Kidney (tissue), 14 donors: ENCODE results near the gene SSPN. TPM values are rescaled to one million over a fixed set of nuclear protein-coding genes. Genes with fewer than 3 reads are reported as not detected.

Experiments used
- DNase-seq, 5 donors: peaks; one replicate each; pipeline ENCODE4 v3.0.0-alpha.2; 2013 to 2020
- FAIRE-seq: peaks from 2 replicates; lab custom pipeline; 2012; peaks lifted over from hg19 to GRCh38; lab: Jason Lieb, UNC
- H3K27ac ChIP-seq, 2 donors: one replicate each; pipeline ENCODE4 v1.7.0; 2013; ENCODE audit warnings: low read depth in 2 of 2, low read length in 2 of 2, inconsistent platforms in 1 of 2
- H3K27me3 ChIP-seq: one replicate; pipeline ENCODE4 v1.7.1; 2013; ENCODE audit warnings: low read length, inconsistent platforms; ENCODE audit not compliant: control insufficient read depth, insufficient read depth
- H3K36me3 ChIP-seq, 3 donors: one replicate each; pipeline versions ENCODE4 v1.7.0 to v1.7.1; 2013; ENCODE audit warnings: low read length in 3 of 3, control low read depth in 1 of 3, inconsistent platforms in 1 of 3; ENCODE audit not compliant: insufficient read depth in 3 of 3, control insufficient read depth in 2 of 3
- H3K4me1 ChIP-seq, 3 donors: one replicate each; pipeline versions ENCODE4 v1.7.0 to v1.7.1; 2013; ENCODE audit warnings: low read length in 3 of 3, inconsistent platforms in 1 of 3, low read depth in 1 of 3; ENCODE audit not compliant: control insufficient read depth in 2 of 3, insufficient read depth in 2 of 3
- H3K4me3 ChIP-seq, 3 donors: one replicate each; pipeline versions ENCODE4 v1.7.0 to v1.8.1; 2013; ENCODE audit warnings: low read length in 3 of 3, control low read depth in 1 of 3, inconsistent platforms in 1 of 3
- H3K9ac ChIP-seq, 3 donors: one replicate each; pipeline versions ENCODE4 v1.7.0 to v1.7.1; 2013; ENCODE audit warnings: low read length in 3 of 3, control low read depth in 1 of 3, inconsistent platforms in 1 of 3
- H3K9me3 ChIP-seq, 3 donors: one replicate each; pipeline versions ENCODE4 v1.7.0 to v1.7.1; 2013; ENCODE audit warnings: low read length in 3 of 3, control low read depth in 1 of 3, inconsistent platforms in 1 of 3; ENCODE audit not compliant: control insufficient read depth in 2 of 3, insufficient read depth in 1 of 3
- intact Hi-C: fragments of 100-400 bp; cut with DNase I; formaldehyde crosslinking; loops from one replicate; pipeline ENCODE4 v1.11.1; 2022
- polyA plus RNA-seq: library from polyadenylated mRNA; stranded (reverse); fragments of 350-450 nt; fragmentation: Illumina TruSeq; extraction: RNeasy Lipid Tissue Mini Kit (QIAGEN cat#74804); gene quantifications from one replicate; pipeline ENCODE4 v1.2.3, GENCODE V29; 2014; ENCODE audit warnings: low read depth, low replicate concordance; ENCODE audit not compliant: insufficient read depth
- total RNA-seq: library from RNA; stranded (reverse); fragmentation: NEBNext Ultra II Directional; extraction: Animal tissue kit (Norgen Biotek cat#: 25700); gene quantifications from one replicate; pipeline ENCODE4 v1.2.1, GENCODE V29; 2021
- TF ChIP-seq, protein P1 (sequence below): IDR thresholded peaks from 3 replicates; pipeline ENCODE4 v1.5.1; 2012; ENCODE audit warnings: mild to moderate bottlenecking, moderate library complexity, borderline replicate concordance; ENCODE audit not compliant: insufficient read depth; ENCODE audit errors: extremely low read depth
- donor health status: control.
- donor health status: control.
- donor health status: control.
- donor health status: control.
- donor health status: control.
- donor health status: DM: yes; HTN: yes; CAD: no.
- donor health status: Normal renal cell carcinoma (clear cell type).

Gene SSPN
- total and polyA plus RNA-seq, 2 donors from 2014 or later, result 3.2 to 17.8 TPM

DNA sequence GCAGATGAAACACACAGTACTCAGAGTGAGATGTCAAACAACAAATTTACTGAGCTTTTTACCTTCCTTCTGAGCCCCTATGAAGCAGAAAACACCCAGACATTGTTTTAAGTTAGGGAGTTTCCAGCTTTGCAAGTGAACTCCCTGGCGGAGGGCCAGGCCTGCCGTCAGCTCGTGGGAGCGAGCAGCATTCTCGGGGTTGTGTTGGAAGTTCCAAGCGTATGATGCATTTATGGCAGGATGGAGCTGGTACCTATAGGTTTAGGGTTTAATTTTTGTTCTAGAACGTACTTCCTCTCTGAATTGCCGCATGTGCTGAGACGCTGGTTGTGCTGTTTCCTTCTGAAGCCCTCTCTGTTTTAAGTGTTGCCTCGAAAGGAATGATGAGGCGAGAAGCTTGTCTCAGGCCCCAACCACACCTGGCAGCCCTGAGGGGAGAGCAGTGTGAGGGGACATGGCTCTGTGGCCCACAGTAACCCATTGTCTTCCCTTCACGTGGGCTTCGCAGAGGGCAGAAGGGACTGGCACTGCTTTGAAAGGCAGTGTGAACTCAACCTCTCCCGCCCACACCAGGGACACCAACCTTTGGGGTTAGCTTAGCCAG is 76.6 kb downstream of the SSPN start:
- Histone ChIP-seq H3K9me3 (no peaks in the 10 kb centered on the region), H3K27ac (peak overlapping the region in 1 of 2 donors; percentile 55), H3K4me1 (peaks cover 0 to 19% (median 13%) of the 10 kb centered on the region in 3 donors), H3K36me3 (no peaks in the 10 kb centered on the region), H3K4me3 (no peak overlapping the region), H3K9ac (no peak overlapping the region), H3K27me3 (no peaks in the 10 kb centered on the region)
- intact Hi-C loops, result no loop called here
- DNase-seq (peak in 4 of 5 donors; percentile 53 to 93 (median 80)), FAIRE-seq (no peak)
- TF ChIP-seq, protein P1, sequence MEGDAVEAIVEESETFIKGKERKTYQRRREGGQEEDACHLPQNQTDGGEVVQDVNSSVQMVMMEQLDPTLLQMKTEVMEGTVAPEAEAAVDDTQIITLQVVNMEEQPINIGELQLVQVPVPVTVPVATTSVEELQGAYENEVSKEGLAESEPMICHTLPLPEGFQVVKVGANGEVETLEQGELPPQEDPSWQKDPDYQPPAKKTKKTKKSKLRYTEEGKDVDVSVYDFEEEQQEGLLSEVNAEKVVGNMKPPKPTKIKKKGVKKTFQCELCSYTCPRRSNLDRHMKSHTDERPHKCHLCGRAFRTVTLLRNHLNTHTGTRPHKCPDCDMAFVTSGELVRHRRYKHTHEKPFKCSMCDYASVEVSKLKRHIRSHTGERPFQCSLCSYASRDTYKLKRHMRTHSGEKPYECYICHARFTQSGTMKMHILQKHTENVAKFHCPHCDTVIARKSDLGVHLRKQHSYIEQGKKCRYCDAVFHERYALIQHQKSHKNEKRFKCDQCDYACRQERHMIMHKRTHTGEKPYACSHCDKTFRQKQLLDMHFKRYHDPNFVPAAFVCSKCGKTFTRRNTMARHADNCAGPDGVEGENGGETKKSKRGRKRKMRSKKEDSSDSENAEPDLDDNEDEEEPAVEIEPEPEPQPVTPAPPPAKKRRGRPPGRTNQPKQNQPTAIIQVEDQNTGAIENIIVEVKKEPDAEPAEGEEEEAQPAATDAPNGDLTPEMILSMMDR, result no peak

DNA sequence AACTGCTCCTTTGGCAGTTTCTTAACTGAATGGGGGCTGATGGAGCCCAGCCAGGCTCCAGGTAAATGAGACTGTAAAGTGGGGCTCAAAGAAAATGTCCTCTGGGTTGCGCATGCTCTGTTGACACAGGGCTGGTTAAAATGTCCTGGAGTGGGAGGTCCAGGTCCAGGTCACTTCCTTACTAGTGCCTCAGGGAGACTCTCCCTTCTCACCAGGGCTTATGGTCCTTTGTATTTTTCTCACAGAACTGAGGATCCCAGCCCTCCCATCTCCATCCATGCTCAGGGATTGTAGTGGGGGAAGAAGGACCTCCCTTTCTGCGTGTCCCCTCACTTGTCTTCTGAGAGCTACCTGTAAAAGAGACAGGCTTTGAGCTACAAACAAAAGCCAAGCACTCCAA is 77.5 kb downstream of the SSPN start:
- TF ChIP-seq, protein P1, result no peak
- Histone ChIP-seq H3K4me1 (peaks cover 0 to 19% (median 13%) of the 10 kb centered on the region in 3 donors), H3K36me3 (no peaks in the 10 kb centered on the region), H3K27me3 (no peaks in the 10 kb centered on the region), H3K27ac (no peak overlapping the region), H3K9me3 (no peaks in the 10 kb centered on the region), H3K9ac (no peak overlapping the region), H3K4me3 (no peak overlapping the region)
- intact Hi-C loops, result no loop called here
- FAIRE-seq, result no peak
- DNase-seq, result no peak

DNA sequence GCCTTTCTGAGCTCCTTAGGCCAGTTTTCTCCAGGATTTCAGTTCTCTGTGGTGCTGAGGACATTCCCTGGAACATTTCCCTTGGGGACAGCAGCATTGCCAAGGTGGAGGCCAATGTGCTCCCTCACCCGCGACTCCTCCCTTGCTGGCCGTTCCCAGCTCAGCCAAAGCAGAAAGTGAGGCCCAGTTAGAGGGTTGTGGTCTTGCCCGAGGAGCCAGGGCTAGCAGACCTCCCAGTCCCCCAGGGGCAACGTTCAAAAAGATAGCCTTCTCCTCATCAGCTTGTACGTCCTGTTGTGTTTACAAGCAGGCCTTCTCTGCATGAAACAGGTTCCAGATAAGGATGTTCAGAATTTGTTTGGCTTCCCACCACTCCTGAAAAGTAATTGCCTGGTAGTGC is 78.4 kb downstream of the SSPN start:
- H3K27ac ChIP-seq, result peak overlapping the region in 1 of 2 donors; percentile 49
- DNase-seq, result peak in 1 of 5 donors; percentile 66
- no peaks in the 10 kb centered on the region for H3K9me3 ChIP-seq
- H3K36me3 ChIP-seq, result no peaks in the 10 kb centered on the region
- intact Hi-C loops, result no loop called here
- FAIRE-seq, result no peak
- H3K4me1 ChIP-seq, result peaks cover 0 to 19% (median 9%) of the 10 kb centered on the region in 3 donors
- no peak overlapping the region for H3K4me3 ChIP-seq
- H3K9ac ChIP-seq, result no peak overlapping the region
- TF ChIP-seq, protein P1, result no peak
- no peaks in the 10 kb centered on the region for H3K27me3 ChIP-seq
